GM18517 (cell line): Measurements from ENCODE around the gene POM121.
"Not testable (repeated sequence)": the region's sequence is repeated elsewhere in the genome, so short reads cannot be mapped to it uniquely, and the experiment has no call there.

Source experiments
- ATAC-seq: cut with Tn5 transposase; IDR thresholded peaks from one replicate; pipeline ENCODE4 v1.9.1; 2021; ENCODE audit warnings: mild to moderate bottlenecking, moderate library complexity; ENCODE audit not compliant: unreplicated experiment

POM121 gene

GRCh38 chr7:72949276-72949675 lies 24.4 kb downstream of the POM121 start:
- ATAC-seq: not testable (repeated sequence)

GRCh38 chr7:72949686-72950085 lies 24.8 kb downstream of the POM121 start:
- ATAC-seq: not testable (repeated sequence)

- ATAC-seq: not testable (repeated sequence)
These were observed 25.5 kb downstream of the POM121 start for GRCh38 chr7:72950432-72950831.

GRCh38 chr7:72953901-72954562 lies 29.1 kb downstream of the POM121 start:
- peak; percentile 51 for ATAC-seq

- peak; percentile 92 for ATAC-seq
These were observed 29.8 kb downstream of the POM121 start for GRCh38 chr7:72954563-72955198.

GRCh38 chr7:72960029-72960428 lies 35.1 kb downstream of the POM121 start:
- ATAC-seq: not testable (repeated sequence)

- not testable (repeated sequence) for ATAC-seq
These were observed 35.9 kb downstream of the POM121 start for GRCh38 chr7:72960626-72961345.

GRCh38 chr7:72961346-72961650 lies 36.4 kb downstream of the POM121 start:
- not testable (repeated sequence) for ATAC-seq

- not testable (repeated sequence) for ATAC-seq
These were observed 38.2 kb downstream of the POM121 start for GRCh38 chr7:72963056-72963455.

GRCh38 chr7:72965186-72965975 lies 40.5 kb downstream of the POM121 start:
- ATAC-seq: not testable (repeated sequence)

GRCh38 chr7:72966892-72967291 lies 42.0 kb downstream of the POM121 start:
- not testable (repeated sequence) for ATAC-seq

GRCh38 chr7:72968980-72969516 lies 44.2 kb downstream of the POM121 start, which contains the start of gene TRIM74:
TSS of gene TRIM74 (minus strand) at chr7:72969466. CDS start at chr7:72966157, 3,309 bp downstream.
- not testable (repeated sequence) for ATAC-seq

GRCh38 chr7:72969688-72970087 lies 44.8 kb downstream of the POM121 start:
- not testable (repeated sequence) for ATAC-seq

GRCh38 chr7:72971505-72971904 lies 46.6 kb downstream of the POM121 start:
- not testable (repeated sequence) for ATAC-seq

GRCh38 chr7:72974781-72975180 lies 49.9 kb downstream of the POM121 start:
- not testable (repeated sequence) for ATAC-seq

GRCh38 chr7:72975656-72976286 lies 50.9 kb downstream of the POM121 start:
- not testable (repeated sequence) for ATAC-seq

GRCh38 chr7:72976434-72976833 lies 51.5 kb downstream of the POM121 start:
- not testable (repeated sequence) for ATAC-seq

- ATAC-seq: not testable (repeated sequence)
These were observed 55.5 kb downstream of the POM121 start for GRCh38 chr7:72980382-72980781.

- not testable (repeated sequence) for ATAC-seq
These were observed 57.2 kb downstream of the POM121 start for GRCh38 chr7:72982084-72982483.
